Thymus (tissue), 11 donors: ENCODE results near the gene ZNF526. TPM values are rescaled to one million over a fixed set of nuclear protein-coding genes. Genes with fewer than 3 reads are reported as not detected.

Experiments
- DNase-seq, 9 donors: peaks; one replicate each; pipeline ENCODE4 v3.0.0-alpha.2; 2013; ENCODE audit warnings: low spot score in 9 of 9, low read depth in 6 of 9, missing footprints in 1 of 9
- H3K27ac ChIP-seq, 2 donors: one replicate each; pipeline ENCODE4 v1.5.1; 2013; ENCODE audit warnings: control low read depth in 1 of 2, low read depth in 1 of 2, low read length in 1 of 2, mild to moderate bottlenecking in 1 of 2, moderate library complexity in 1 of 2
- H3K27me3 ChIP-seq, 2 donors: one replicate each; pipeline ENCODE4 v1.5.1; 2013; ENCODE audit warnings: low read length in 1 of 2; ENCODE audit not compliant: control insufficient read depth in 2 of 2, insufficient read depth in 1 of 2
- H3K36me3 ChIP-seq, 2 donors: one replicate each; pipeline ENCODE4 v1.5.1; 2013; ENCODE audit warnings: low read length in 1 of 2, mild to moderate bottlenecking in 1 of 2, moderate library complexity in 1 of 2; ENCODE audit not compliant: control insufficient read depth in 2 of 2, insufficient read depth in 2 of 2
- H3K4me1 ChIP-seq, 2 donors: one replicate each; pipeline ENCODE4 v1.5.1; 2013; ENCODE audit warnings: low read length in 2 of 2; ENCODE audit not compliant: control insufficient read depth in 2 of 2, insufficient read depth in 2 of 2
- H3K4me3 ChIP-seq, 2 donors: one replicate each; pipeline ENCODE4 v1.5.1; 2013; ENCODE audit warnings: low read length in 2 of 2, control low read depth in 1 of 2, mild to moderate bottlenecking in 1 of 2
- H3K9me3 ChIP-seq, 2 donors: one replicate each; pipeline ENCODE4 v1.5.1; 2013; ENCODE audit warnings: low read length in 1 of 2, mild to moderate bottlenecking in 1 of 2; ENCODE audit not compliant: control insufficient read depth in 2 of 2, insufficient read depth in 1 of 2
- WGBS: extraction: QIAGEN DNeasy Blood & Tissue Kit; methylation state at CpG from one replicate; pipeline ENCODE4 v1.1.7; 2013; 5-methylcytosine and 5-hydroxymethylcytosine counted together
- polyA plus RNA-seq: library from polyadenylated mRNA; stranded (reverse); fragments of 200-250 nt; gene quantifications from one replicate; pipeline ENCODE4 v1.2.3, GENCODE V29; 2013
- total RNA-seq: library from RNA; stranded (reverse); fragments of 120-200 nt; gene quantifications from one replicate; pipeline ENCODE4 v1.2.4, GENCODE V29; 2013
- donor health status: healthy.

Gene ZNF526
- total and polyA plus RNA-seq, 2 donors, result 3.6 to 4.1 TPM

- H3K4me1 ChIP-seq, result no peaks in the 10 kb centered on the region
- no peak overlapping the region for H3K4me3 ChIP-seq
- no peaks in the 10 kb centered on the region for H3K9me3 ChIP-seq
- H3K27ac ChIP-seq, result no peak overlapping the region
- WGBS, result 95% methylated on average over 1 of the region's 1 CpG
- peaks cover 71 to 74% of the 10 kb centered on the region in 2 donors for H3K36me3 ChIP-seq
- no peak for DNase-seq
- H3K27me3 ChIP-seq, result no peaks in the 10 kb centered on the region
Observed at GRCh38 chr19:42226886-42227285, 6.8 kb downstream of the ZNF526 start.

GRCh38 chr19:42228641-42229040 is 8.5 kb downstream of the ZNF526 start:
- H3K27ac ChIP-seq, result no peak overlapping the region
- H3K36me3 ChIP-seq, result peaks cover 89% of the 10 kb centered on the region in 2 donors
- no peaks in the 10 kb centered on the region for H3K27me3 ChIP-seq
- WGBS, result 95% methylated on average over 4 of the region's 4 CpGs
- DNase-seq, result no peak
- no peak overlapping the region for H3K4me3 ChIP-seq
- no peaks in the 10 kb centered on the region for H3K4me1 ChIP-seq
- no peaks in the 10 kb centered on the region for H3K9me3 ChIP-seq

- DNase-seq, result no peak
- Histone ChIP-seq H3K27ac (no peak overlapping the region), H3K4me1 (no peaks in the 10 kb centered on the region), H3K4me3 (no peak overlapping the region), H3K27me3 (no peaks in the 10 kb centered on the region), H3K9me3 (no peaks in the 10 kb centered on the region), H3K36me3 (peaks cover 91 to 93% of the 10 kb centered on the region in 2 donors)
- 92% methylated on average over 4 of the region's 4 CpGs for WGBS
Observed at GRCh38 chr19:42229301-42229854, 9.3 kb downstream of the ZNF526 start.

- no peak overlapping the region for H3K27ac ChIP-seq
Observed at GRCh38 chr19:42229855-42230351, 9.8 kb downstream of the ZNF526 start.

GRCh38 chr19:42230571-42230970 is 10.5 kb downstream of the ZNF526 start:
- H3K36me3 ChIP-seq, result peaks cover 90% of the 10 kb centered on the region in 2 donors
- WGBS, result 97% methylated on average over 4 of the region's 4 CpGs
- no peaks in the 10 kb centered on the region for H3K27me3 ChIP-seq
- no peak overlapping the region for H3K27ac ChIP-seq
- no peak for DNase-seq
- no peaks in the 10 kb centered on the region for H3K4me1 ChIP-seq
- H3K4me3 ChIP-seq, result no peak overlapping the region
- no peaks in the 10 kb centered on the region for H3K9me3 ChIP-seq

More at GRCh38 chr19:42229855-42230351, 9.8 kb downstream of the ZNF526 start:
- no peaks in the 10 kb centered on the region for H3K9me3 ChIP-seq
- H3K4me1 ChIP-seq, result no peaks in the 10 kb centered on the region
- H3K4me3 ChIP-seq, result no peak overlapping the region
- no peaks in the 10 kb centered on the region for H3K27me3 ChIP-seq
- 88% methylated on average over 8 of the region's 8 CpGs for WGBS
- no peak for DNase-seq
- peaks cover 90% of the 10 kb centered on the region in 2 donors for H3K36me3 ChIP-seq

GRCh38 chr19:42232435-42232834 is 12.3 kb downstream of the ZNF526 start:
- Histone ChIP-seq H3K36me3 (peaks cover 87 to 89% of the 10 kb centered on the region in 2 donors), H3K4me1 (no peaks in the 10 kb centered on the region), H3K27me3 (no peaks in the 10 kb centered on the region), H3K27ac (no peak overlapping the region), H3K4me3 (no peak overlapping the region), H3K9me3 (no peaks in the 10 kb centered on the region)
- no peak for DNase-seq
- 95% methylated on average over 10 of the region's 10 CpGs for WGBS

GRCh38 chr19:42233106-42233505 is 13.0 kb downstream of the ZNF526 start:
- H3K4me1 ChIP-seq, result no peaks in the 10 kb centered on the region
- H3K4me3 ChIP-seq, result no peak overlapping the region
- peaks cover 83 to 84% of the 10 kb centered on the region in 2 donors for H3K36me3 ChIP-seq
- no peaks in the 10 kb centered on the region for H3K27me3 ChIP-seq
- over 99% methylated on average over 7 of the region's 7 CpGs for WGBS
- DNase-seq, result no peak
- H3K27ac ChIP-seq, result no peak overlapping the region
- no peaks in the 10 kb centered on the region for H3K9me3 ChIP-seq

- WGBS, result 97% methylated on average over 6 of the region's 6 CpGs
- Histone ChIP-seq H3K4me1 (no peaks in the 10 kb centered on the region), H3K36me3 (peaks cover 78 to 81% of the 10 kb centered on the region in 2 donors), H3K4me3 (no peak overlapping the region), H3K9me3 (no peaks in the 10 kb centered on the region), H3K27ac (no peak overlapping the region), H3K27me3 (no peaks in the 10 kb centered on the region)
- DNase-seq, result no peak
Observed at GRCh38 chr19:42233678-42234292, 13.7 kb downstream of the ZNF526 start.

- Histone ChIP-seq H3K36me3 (peaks cover 80 to 81% of the 10 kb centered on the region in 2 donors), H3K27ac (no peak overlapping the region), H3K4me3 (no peak overlapping the region), H3K27me3 (no peaks in the 10 kb centered on the region), H3K4me1 (no peaks in the 10 kb centered on the region), H3K9me3 (no peaks in the 10 kb centered on the region)
- no peak for DNase-seq
- 99% methylated on average over 11 of the region's 11 CpGs for WGBS
Observed at GRCh38 chr19:42234364-42234763, 14.3 kb downstream of the ZNF526 start.
